H9 (cell line): Measurements from ENCODE around the gene VDAC2. TPM values are rescaled to one million over a fixed set of nuclear protein-coding genes. Genes with fewer than 3 reads are reported as not detected.

ENCODE experiments used
- DNase-seq: peaks from one replicate; pipeline ENCODE4 v3.0.0-alpha.2; 2017
- H2AFZ ChIP-seq: one replicate; pipeline ENCODE4 v1.6.1; 2013; ENCODE audit warnings: mild to moderate bottlenecking, low read length, control low read depth, moderate library complexity
- H2AK5ac ChIP-seq: 2 replicates; pipeline ENCODE4 v1.6.1; 2013; ENCODE audit warnings: low read length, control low read depth, mixed read lengths; ENCODE audit not compliant: insufficient read length
- H2BK120ac ChIP-seq: one replicate; pipeline ENCODE4 v1.6.1; 2013; ENCODE audit warnings: low read depth, mild to moderate bottlenecking, low read length, control low read depth, inconsistent platforms; ENCODE audit not compliant: poor library complexity, severe bottlenecking
- H2BK12ac ChIP-seq: 2 replicates; pipeline ENCODE4 v1.6.1; 2013; ENCODE audit warnings: low read length, control low read depth, mixed read lengths, low read depth; ENCODE audit not compliant: insufficient read length
- H2BK15ac ChIP-seq: 2 replicates; pipeline ENCODE4 v1.6.1; 2013; ENCODE audit warnings: low read depth, low read length, control low read depth
- H2BK20ac ChIP-seq: one replicate; pipeline ENCODE4 v1.6.1; 2013; ENCODE audit warnings: low read depth, mild to moderate bottlenecking, low read length, control low read depth, inconsistent platforms; ENCODE audit not compliant: poor library complexity, severe bottlenecking
- H2BK5ac ChIP-seq: 2 replicates; pipeline ENCODE4 v1.6.1; 2013; ENCODE audit warnings: low read length, control low read depth, mixed read lengths; ENCODE audit not compliant: insufficient read length
- H3K14ac ChIP-seq: 2 replicates; pipeline ENCODE4 v1.6.1; 2013; ENCODE audit warnings: low read length, control low read depth; ENCODE audit not compliant: insufficient read depth
- H3K18ac ChIP-seq: 2 replicates; pipeline ENCODE4 v1.6.1; 2013; ENCODE audit warnings: low read depth, mild to moderate bottlenecking, mixed read lengths, low read length, control low read depth; ENCODE audit not compliant: insufficient read length
- H3K23ac ChIP-seq: 2 replicates; pipeline ENCODE4 v1.6.1; 2013; ENCODE audit warnings: low read length, control low read depth, mixed read lengths, low read depth; ENCODE audit not compliant: insufficient read length
- H3K23me2 ChIP-seq: 2 replicates; pipeline ENCODE4 v1.6.1; 2013; ENCODE audit warnings: low read depth, mild to moderate bottlenecking, mixed read lengths, low read length, control low read depth; ENCODE audit not compliant: insufficient read length, poor library complexity, severe bottlenecking
- H3K27ac ChIP-seq: 2 replicates; pipeline ENCODE4 v1.5.1; 2013; ENCODE audit warnings: low read length, control low read depth, mixed read lengths, low read depth; ENCODE audit not compliant: insufficient read length
- H3K27me3 ChIP-seq: 2 replicates; pipeline ENCODE4 v1.6.1; 2013; ENCODE audit warnings: low read length, control low read depth, inconsistent platforms; ENCODE audit not compliant: insufficient read depth
- H3K4ac ChIP-seq: 2 replicates; pipeline ENCODE4 v1.6.1; 2013; ENCODE audit warnings: low read depth, mild to moderate bottlenecking, control low read depth, inconsistent platforms, low read length, moderate library complexity
- H3K4me1 ChIP-seq: 2 replicates; pipeline ENCODE4 v1.6.1; 2013; ENCODE audit warnings: low read length, control low read depth, inconsistent platforms; ENCODE audit not compliant: insufficient read depth
- H3K4me2 ChIP-seq: 2 replicates; pipeline ENCODE4 v1.6.1; 2013; ENCODE audit warnings: low read length, control low read depth, mixed read lengths; ENCODE audit not compliant: insufficient read length, insufficient read depth
- H3K56ac ChIP-seq: 2 replicates; pipeline ENCODE4 v1.6.1; 2013; ENCODE audit warnings: low read depth, mild to moderate bottlenecking, mixed read lengths, low read length, control low read depth; ENCODE audit not compliant: insufficient read length
- H3K79me1 ChIP-seq: 2 replicates; pipeline ENCODE4 v1.6.1; 2013; ENCODE audit warnings: low read depth, mild to moderate bottlenecking, moderate library complexity, low read length, control low read depth, inconsistent platforms; ENCODE audit not compliant: insufficient read depth, poor library complexity, severe bottlenecking
- H3K79me2 ChIP-seq: 2 replicates; pipeline ENCODE4 v1.6.1; 2013; ENCODE audit warnings: low read length, control low read depth, inconsistent platforms; ENCODE audit not compliant: insufficient read depth
- H3K9ac ChIP-seq: 2 replicates; pipeline ENCODE4 v1.6.1; 2013; ENCODE audit warnings: low read length, control low read depth, mixed read lengths; ENCODE audit not compliant: insufficient read length; ENCODE audit errors: extremely low read depth
- H3K9me3 ChIP-seq: one replicate; pipeline ENCODE4 v1.6.1; 2013; ENCODE audit warnings: low read depth, low read length, inconsistent platforms; ENCODE audit not compliant: control insufficient read depth
- H3T11ph ChIP-seq: one replicate; pipeline ENCODE4 v1.6.1; 2013; ENCODE audit warnings: mild to moderate bottlenecking, low read length, control low read depth, inconsistent platforms
- H4K20me1 ChIP-seq: one replicate; pipeline ENCODE4 v1.6.1; 2013; ENCODE audit not compliant: control insufficient read depth, insufficient read length, insufficient read depth
- H4K5ac ChIP-seq: 2 replicates; pipeline ENCODE4 v1.6.1; 2013; ENCODE audit warnings: low read depth, mild to moderate bottlenecking, mixed read lengths, low read length, control low read depth; ENCODE audit not compliant: insufficient read length
- H4K8ac ChIP-seq: replicated peaks from 2 replicates; pipeline ENCODE4 v1.6.1; 2013; ENCODE audit warnings: low read length, control low read depth, mixed read lengths, low read depth; ENCODE audit not compliant: insufficient read length
- H4K91ac ChIP-seq: 2 replicates; pipeline ENCODE4 v1.6.1; 2013; ENCODE audit warnings: low read depth, mild to moderate bottlenecking, moderate library complexity, mixed read lengths, low read length, control low read depth; ENCODE audit not compliant: insufficient read length
- H3K27ac Mint-ChIP-seq, 3 experiments: 2 replicates in 2 of 3; 3 replicates in 1 of 3; pipeline ENCODE4 v1.8.0; 2020 to 2021; ENCODE audit warnings: mixed read lengths in 3 of 3, mild to moderate bottlenecking in 1 of 3, moderate library complexity in 1 of 3
- H3K27me3 Mint-ChIP-seq: 2 replicates; pipeline ENCODE4 v1.8.0; 2021; ENCODE audit warnings: low read depth, mild to moderate bottlenecking, moderate library complexity, mixed read lengths
- H3K36me3 Mint-ChIP-seq, 3 experiments: 2 replicates in 2 of 3; 3 replicates in 1 of 3; pipeline ENCODE4 v1.8.0; 2020 to 2021; ENCODE audit warnings: low read depth in 3 of 3, mixed read lengths in 3 of 3; ENCODE audit not compliant: insufficient read depth in 1 of 3
- H3K4me1 Mint-ChIP-seq, 2 experiments: 2 replicates each; pipeline ENCODE4 v1.8.0; 2020; ENCODE audit warnings: mixed read lengths in 2 of 2
- H3K4me3 Mint-ChIP-seq, 2 experiments: 2 replicates in 1 of 2; 3 replicates in 1 of 2; pipeline ENCODE4 v1.8.0; 2020 to 2021; ENCODE audit warnings: mild to moderate bottlenecking in 2 of 2, mixed read lengths in 2 of 2, moderate library complexity in 1 of 2
- H3K9me3 Mint-ChIP-seq, 2 experiments: 2 replicates in 1 of 2; 3 replicates in 1 of 2; pipeline ENCODE4 v1.8.0; 2020; ENCODE audit warnings: mild to moderate bottlenecking in 2 of 2, mixed read lengths in 2 of 2, moderate library complexity in 1 of 2
- WGBS: extraction: QIAGEN DNeasy Blood & Tissue Kit; methylation state at CpG from one replicate; pipeline ENCODE4 v1.1.7; 2013; ENCODE audit warnings: missing lambda C conversion rate, low lambda C conversion rate, mixed read lengths; ENCODE audit not compliant: insufficient read length; ENCODE audit errors: extremely low coverage; 5-methylcytosine and 5-hydroxymethylcytosine counted together
- total RNA-seq: library from RNA; stranded (reverse); gene quantifications from 2 replicates; pipeline ENCODE4 v1.2.1, GENCODE V29; 2021
- TF ChIP-seq, protein P1 (sequence below): fragments of 200-600 bp; sonication (generic); conservative IDR thresholded peaks from 3 replicates; pipeline ENCODE4 v1.8.0; 2021; ENCODE audit warnings: antibody characterized with exemption, mild to moderate bottlenecking

VDAC2 gene
- total RNA-seq, 1 experiment from 2014 or later, result 271 TPM

DNA sequence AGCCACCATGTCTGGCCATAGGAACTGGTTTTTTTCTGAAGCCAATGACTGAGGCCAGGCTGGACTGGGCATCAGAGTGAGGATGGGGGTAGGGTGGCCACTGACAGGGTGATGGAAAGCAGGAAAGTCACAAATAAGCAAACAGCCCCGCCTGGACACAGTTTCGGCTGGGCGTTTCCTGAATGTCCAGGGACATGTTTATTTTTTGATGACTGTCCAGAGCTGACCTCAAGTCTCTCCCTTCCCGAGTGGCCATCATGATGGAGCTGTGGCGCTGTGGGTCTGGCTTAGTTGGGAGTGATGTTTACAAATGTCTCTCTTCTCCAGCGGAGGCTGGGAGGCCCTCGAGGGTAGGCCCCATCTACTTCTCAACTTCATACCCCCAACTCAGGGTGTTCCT, 62.3 kb downstream of the VDAC2 start:
- no peaks in the 10 kb centered on the region for H3K79me2 ChIP-seq
- H3K56ac ChIP-seq, result no peak overlapping the region
- H3K27me3 ChIP-seq, result no peaks in the 10 kb centered on the region; the same call in 1 of the 2 replicates
- H3K14ac ChIP-seq, result no peak overlapping the region
- H3K18ac ChIP-seq, result no peak overlapping the region
- H4K91ac ChIP-seq, result no peak overlapping the region
- no CpG with 5 or more reads among the region's 7 CpGs for WGBS
- Mint-ChIP-seq H3K27ac (no peak overlapping the region), H3K4me1 (peaks cover 8 to 19% of the 10 kb centered on the region in 2 experiments), H3K4me3 (no peak overlapping the region), H3K9me3 (no peaks in the 10 kb centered on the region), H3K27me3 (no peaks in the 10 kb centered on the region), H3K36me3 (no peaks in the 10 kb centered on the region; a peak in 1 of 7 replicates)
- no peak overlapping the region for H2AFZ ChIP-seq
- no peak overlapping the region for H3K4me2 ChIP-seq
- no peak overlapping the region for H2BK12ac ChIP-seq
- no peak overlapping the region for H4K5ac ChIP-seq
- H2BK5ac ChIP-seq, result no peak overlapping the region
- H3K4me1 ChIP-seq, result no peaks in the 10 kb centered on the region
- no peak overlapping the region for H2BK120ac ChIP-seq
- no peak overlapping the region for H3K4ac ChIP-seq
- H2BK20ac ChIP-seq, result no peak overlapping the region
- H4K20me1 ChIP-seq, result no peaks in the 10 kb centered on the region
- no peak overlapping the region for H2BK15ac ChIP-seq
- H3K79me1 ChIP-seq, result no peaks in the 10 kb centered on the region
- H4K8ac ChIP-seq, result no peak overlapping the region
- no peak overlapping the region for H2AK5ac ChIP-seq
- no peaks in the 10 kb centered on the region for H3K23me2 ChIP-seq
- DNase-seq, result no peak
- H3K23ac ChIP-seq, result no peak overlapping the region
- H3K27ac ChIP-seq, result no peak overlapping the region
- no peaks in the 10 kb centered on the region for H3K9me3 ChIP-seq
- H3K9ac ChIP-seq, result no peak overlapping the region
- TF ChIP-seq, protein P1, sequence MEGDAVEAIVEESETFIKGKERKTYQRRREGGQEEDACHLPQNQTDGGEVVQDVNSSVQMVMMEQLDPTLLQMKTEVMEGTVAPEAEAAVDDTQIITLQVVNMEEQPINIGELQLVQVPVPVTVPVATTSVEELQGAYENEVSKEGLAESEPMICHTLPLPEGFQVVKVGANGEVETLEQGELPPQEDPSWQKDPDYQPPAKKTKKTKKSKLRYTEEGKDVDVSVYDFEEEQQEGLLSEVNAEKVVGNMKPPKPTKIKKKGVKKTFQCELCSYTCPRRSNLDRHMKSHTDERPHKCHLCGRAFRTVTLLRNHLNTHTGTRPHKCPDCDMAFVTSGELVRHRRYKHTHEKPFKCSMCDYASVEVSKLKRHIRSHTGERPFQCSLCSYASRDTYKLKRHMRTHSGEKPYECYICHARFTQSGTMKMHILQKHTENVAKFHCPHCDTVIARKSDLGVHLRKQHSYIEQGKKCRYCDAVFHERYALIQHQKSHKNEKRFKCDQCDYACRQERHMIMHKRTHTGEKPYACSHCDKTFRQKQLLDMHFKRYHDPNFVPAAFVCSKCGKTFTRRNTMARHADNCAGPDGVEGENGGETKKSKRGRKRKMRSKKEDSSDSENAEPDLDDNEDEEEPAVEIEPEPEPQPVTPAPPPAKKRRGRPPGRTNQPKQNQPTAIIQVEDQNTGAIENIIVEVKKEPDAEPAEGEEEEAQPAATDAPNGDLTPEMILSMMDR, result no peak
- no peak overlapping the region for H3T11ph ChIP-seq
